MCF 10A (cell line): Measurements from ENCODE around the gene ABLIM2. TPM values are rescaled to one million over a fixed set of nuclear protein-coding genes. Genes with fewer than 3 reads are reported as not detected.

ENCODE experiments used
- BruUV-seq: library from RNA; stranded (reverse); fragments of 400-500 nt; replicated peaks from 2 replicates; lab custom pipeline; 2021; lab: Mats Ljungman, UMichigan
- CTCF ChIA-PET: fragments of 300-600 bp; sonication (Branson Sonifier 250); formaldehyde crosslinking; extraction: SDS; loops from one replicate; lab custom pipeline; 2021; ENCODE audit warnings: antibody characterized with exemption, inconsistent platforms; lab: Yijun Ruan, JAX
- POLR2A ChIA-PET: fragments of 300-600, 350-650 bp; sonication (Branson Sonifier 250); formaldehyde crosslinking; extraction: SDS; loops from one replicate; lab custom pipeline; 2020; ENCODE audit warnings: antibody characterized with exemption, inconsistent platforms; lab: Yijun Ruan, JAX
- DNase-seq: peaks from one replicate; pipeline ENCODE4 v3.0.0-alpha.2; 2018; ENCODE audit not compliant: unreplicated experiment
- H3K27ac Mint-ChIP-seq: one replicate; pipeline ENCODE4 v1.8.0; 2022; ENCODE audit warnings: mild to moderate bottlenecking, low read depth, mixed read lengths; ENCODE audit not compliant: unreplicated experiment
- H3K27me3 Mint-ChIP-seq: one replicate; pipeline ENCODE4 v1.8.0; 2022; ENCODE audit warnings: mixed read lengths; ENCODE audit not compliant: insufficient read depth, unreplicated experiment
- H3K36me3 Mint-ChIP-seq: one replicate; pipeline ENCODE4 v1.8.0; 2022; ENCODE audit warnings: mild to moderate bottlenecking, moderate library complexity, mixed read lengths; ENCODE audit not compliant: insufficient read depth, unreplicated experiment
- H3K4me1 Mint-ChIP-seq: one replicate; pipeline ENCODE4 v1.8.0; 2022; ENCODE audit warnings: mixed read lengths; ENCODE audit not compliant: insufficient read depth, unreplicated experiment
- H3K4me3 Mint-ChIP-seq: one replicate; pipeline ENCODE4 v1.8.0; 2022; ENCODE audit warnings: mild to moderate bottlenecking, moderate library complexity, mixed read lengths; ENCODE audit not compliant: unreplicated experiment
- H3K9me3 Mint-ChIP-seq: one replicate; pipeline ENCODE4 v1.8.0; 2022; ENCODE audit warnings: mixed read lengths; ENCODE audit not compliant: unreplicated experiment
- intact Hi-C: fragments of 100-400 bp; cut with micrococcal nuclease; formaldehyde crosslinking; loops from 2 replicates; pipeline ENCODE4 v1.14.1; 2022
- total RNA-seq: library from RNA; stranded (reverse); gene quantifications from 2 replicates; pipeline ENCODE4 v1.2.3, GENCODE V29; 2022
- TF ChIP-seq, protein P1 (sequence below): fragments of 200-600 bp; IDR thresholded peaks from one replicate; pipeline ENCODE4 v1.8.0; 2022; ENCODE audit warnings: antibody characterized with exemption, mild to moderate bottlenecking; ENCODE audit not compliant: unreplicated experiment

ABLIM2 gene
- total RNA-seq, 1 experiment from 2014 or later, result 5.3 TPM

DNA sequence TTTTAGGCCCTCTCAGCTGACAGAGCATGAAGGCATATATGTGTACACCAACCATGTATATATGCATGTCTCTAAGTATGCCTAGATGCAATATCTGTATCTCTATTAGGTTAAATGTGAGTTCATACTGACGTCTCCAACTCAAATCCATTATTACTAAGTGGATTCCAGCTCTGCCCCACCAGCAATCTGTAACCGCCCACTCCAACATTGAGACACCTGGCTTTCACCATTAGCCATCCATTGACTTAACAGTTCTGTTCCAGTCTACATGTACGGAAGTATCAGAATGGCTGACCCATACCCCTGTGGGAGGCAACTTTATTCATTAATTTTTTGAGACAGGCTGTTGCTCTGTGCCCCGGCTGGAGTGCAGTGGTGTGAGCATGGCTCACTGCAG is 25.4 kb upstream of the ABLIM2 start:
- no TSS peak for BruUV-seq
- Mint-ChIP-seq H3K36me3 (no peaks in the 10 kb centered on the region), H3K9me3 (no peaks in the 10 kb centered on the region), H3K4me3 (peak overlapping the region; percentile 13), H3K4me1 (peaks cover 37% of the 10 kb centered on the region), H3K27ac (peak overlapping the region; percentile 90), H3K27me3 (no peaks in the 10 kb centered on the region)
- CTCF ChIA-PET, result interaction anchor here (0.8 kb wide), 1 partner anchor 15 kb away, joined by 5 read pairs; the partner anchor contains the start of gene SH3TC1
- TF ChIP-seq, protein P1, sequence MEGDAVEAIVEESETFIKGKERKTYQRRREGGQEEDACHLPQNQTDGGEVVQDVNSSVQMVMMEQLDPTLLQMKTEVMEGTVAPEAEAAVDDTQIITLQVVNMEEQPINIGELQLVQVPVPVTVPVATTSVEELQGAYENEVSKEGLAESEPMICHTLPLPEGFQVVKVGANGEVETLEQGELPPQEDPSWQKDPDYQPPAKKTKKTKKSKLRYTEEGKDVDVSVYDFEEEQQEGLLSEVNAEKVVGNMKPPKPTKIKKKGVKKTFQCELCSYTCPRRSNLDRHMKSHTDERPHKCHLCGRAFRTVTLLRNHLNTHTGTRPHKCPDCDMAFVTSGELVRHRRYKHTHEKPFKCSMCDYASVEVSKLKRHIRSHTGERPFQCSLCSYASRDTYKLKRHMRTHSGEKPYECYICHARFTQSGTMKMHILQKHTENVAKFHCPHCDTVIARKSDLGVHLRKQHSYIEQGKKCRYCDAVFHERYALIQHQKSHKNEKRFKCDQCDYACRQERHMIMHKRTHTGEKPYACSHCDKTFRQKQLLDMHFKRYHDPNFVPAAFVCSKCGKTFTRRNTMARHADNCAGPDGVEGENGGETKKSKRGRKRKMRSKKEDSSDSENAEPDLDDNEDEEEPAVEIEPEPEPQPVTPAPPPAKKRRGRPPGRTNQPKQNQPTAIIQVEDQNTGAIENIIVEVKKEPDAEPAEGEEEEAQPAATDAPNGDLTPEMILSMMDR, result no peak
- POLR2A ChIA-PET, result interaction anchor here (0.5 to 1.4 kb wide), 4 partner anchors 9 to 256 kb away, joined by 3 to 4 read pairs (median 3); partner anchors contain the start of gene SH3TC1
- intact Hi-C loops, result loop anchor here (10.0 kb wide), 1 partner anchor 379 kb away; no protein-coding TSS in a partner anchor
- DNase-seq, result no peak

DNA sequence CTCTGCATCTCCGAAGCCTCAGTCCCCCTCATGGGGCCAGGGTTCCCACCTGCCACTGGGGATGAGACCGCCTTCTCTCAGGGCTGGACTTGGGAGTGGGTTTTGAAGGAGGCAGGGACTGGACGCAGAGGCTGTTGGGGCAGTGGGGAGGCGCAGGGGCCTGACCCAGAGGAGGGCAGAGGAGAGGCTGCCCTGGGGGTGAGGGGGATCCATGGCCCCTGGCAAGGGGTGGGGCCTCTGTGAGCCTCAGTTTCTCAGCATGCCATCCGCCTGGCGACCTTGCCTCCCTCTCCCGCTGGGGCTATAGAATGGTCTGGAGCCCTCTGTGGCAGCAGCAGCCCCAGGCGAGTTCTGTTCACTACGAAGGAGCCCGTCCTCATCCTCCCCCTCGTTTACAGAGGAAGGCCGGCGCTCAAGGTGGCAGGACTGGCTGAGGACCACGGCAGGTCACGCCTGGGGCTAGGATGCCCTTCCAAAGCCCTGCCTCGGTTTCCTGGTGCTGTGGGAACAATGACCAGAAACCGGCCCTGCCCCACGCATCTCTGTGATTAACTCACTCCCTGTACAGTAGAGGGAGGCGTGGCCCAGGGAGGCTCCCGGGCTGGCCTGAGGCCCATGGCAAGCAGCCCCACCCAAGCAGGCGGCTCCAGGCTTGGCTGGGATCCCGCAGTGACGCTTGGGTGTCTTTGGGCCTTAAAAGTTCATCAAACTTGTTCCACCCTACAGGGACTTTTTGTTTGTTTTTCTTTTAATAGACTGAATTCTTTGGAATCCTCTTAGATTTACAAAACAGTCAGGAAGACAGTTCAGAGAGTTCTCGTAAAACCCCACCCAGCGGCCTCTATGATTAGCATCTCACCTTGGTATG is 24.5 kb upstream of the ABLIM2 start:
- intact Hi-C loops, result loop anchor here (1.0 to 10.0 kb wide), 2 partner anchors 8 to 378 kb away; no protein-coding TSS in a partner anchor
- Mint-ChIP-seq H3K27me3 (no peaks in the 10 kb centered on the region), H3K4me3 (peak overlapping the region; percentile 13), H3K4me1 (peaks cover 27% of the 10 kb centered on the region), H3K36me3 (no peaks in the 10 kb centered on the region), H3K9me3 (no peaks in the 10 kb centered on the region), H3K27ac (peak overlapping the region; percentile 90)
- ChIA-PET POLR2A (interaction anchor here (0.5 to 1.4 kb wide), 4 partner anchors 10 to 257 kb away, joined by 3 to 4 read pairs (median 3); partner anchors contain the start of gene SH3TC1), CTCF (interaction anchor here (0.8 to 1.6 kb wide), 2 partner anchors 9 to 16 kb away, joined by 4 to 5 read pairs; partner anchors contain the start of gene SH3TC1)
- DNase-seq, result peak; percentile 97
- TF ChIP-seq, protein P1, result no peak
- BruUV-seq, result TSS peak; percentile 51

DNA sequence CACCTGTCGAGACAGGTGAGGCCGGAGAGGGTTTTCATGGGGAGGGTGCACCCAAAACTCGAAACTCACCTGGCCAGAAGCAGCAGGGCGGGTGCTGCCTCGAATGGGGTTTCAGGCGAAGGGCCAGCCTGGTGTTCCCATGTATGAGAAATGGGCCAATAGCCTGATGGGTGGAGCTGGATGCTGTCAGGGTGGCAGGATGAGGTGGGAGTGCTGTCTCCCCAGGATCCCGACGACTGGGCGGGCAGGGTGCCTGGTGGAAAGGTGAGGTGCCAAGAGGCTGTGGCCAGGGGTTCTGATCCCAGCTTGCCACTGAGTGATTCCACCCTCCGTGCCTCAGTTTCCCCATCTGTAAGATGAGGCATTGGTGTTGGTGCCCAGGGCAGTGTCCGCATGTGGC is 23.7 kb upstream of the ABLIM2 start:
- Mint-ChIP-seq H3K4me3 (no peak overlapping the region), H3K27me3 (no peaks in the 10 kb centered on the region), H3K27ac (no peak overlapping the region), H3K4me1 (peaks cover 22% of the 10 kb centered on the region), H3K36me3 (no peaks in the 10 kb centered on the region), H3K9me3 (no peaks in the 10 kb centered on the region)
- ChIA-PET CTCF (interaction anchor here (1.6 kb wide), 1 partner anchor 10 kb away, joined by 4 read pairs; no protein-coding TSS in a partner anchor), POLR2A (interaction anchor here (1.3 kb wide), 1 partner anchor 9 kb away, joined by 6 read pairs; no protein-coding TSS in a partner anchor)
- BruUV-seq, result no TSS peak
- DNase-seq, result no peak
- intact Hi-C loops, result loop anchor here (10.0 kb wide), 1 partner anchor 377 kb away; no protein-coding TSS in a partner anchor
- TF ChIP-seq, protein P1, result no peak

DNA sequence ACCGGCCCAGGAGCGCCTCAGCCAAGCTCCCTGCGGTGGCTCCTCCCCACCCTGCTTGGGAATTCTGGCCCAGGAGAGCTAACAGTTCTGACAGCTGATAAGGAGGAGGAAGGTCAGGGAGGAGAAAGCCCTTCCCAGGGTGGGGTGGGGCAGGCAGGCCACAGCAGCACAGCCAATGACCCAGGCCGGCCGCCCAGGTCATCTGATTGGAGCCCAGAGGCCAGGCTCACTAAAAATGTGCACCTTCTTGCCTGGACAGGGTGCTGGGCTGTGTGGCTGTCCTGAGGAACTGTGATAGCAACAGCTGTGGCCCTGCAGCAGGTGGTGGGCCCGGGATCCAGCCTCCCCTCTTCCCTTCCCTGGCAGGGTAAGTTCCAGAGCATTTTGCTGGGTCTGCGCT is 23.2 kb upstream of the ABLIM2 start:
- intact Hi-C loops, result loop anchor here (10.0 kb wide), 1 partner anchor 377 kb away; no protein-coding TSS in a partner anchor
- no TSS peak for BruUV-seq
- ChIA-PET CTCF (interaction anchor here (0.9 to 1.8 kb wide), 4 partner anchors 9 to 17 kb away, joined by 3 to 4 read pairs (median 4); partner anchors contain the start of gene SH3TC1), POLR2A (interaction anchor here (0.9 to 1.3 kb wide), 2 partner anchors 10 to 246 kb away, joined by 3 to 6 read pairs; no protein-coding TSS in a partner anchor)
- Mint-ChIP-seq H3K36me3 (no peaks in the 10 kb centered on the region), H3K9me3 (no peaks in the 10 kb centered on the region), H3K4me3 (no peak overlapping the region), H3K27me3 (no peaks in the 10 kb centered on the region), H3K27ac (no peak overlapping the region), H3K4me1 (peaks cover 25% of the 10 kb centered on the region)
- TF ChIP-seq, protein P1, result no peak
- no peak for DNase-seq
